CD14-positive monocyte (primary cell): ENCODE results near the gene DOCK1. TPM values are rescaled to one million over a fixed set of nuclear protein-coding genes. Genes with fewer than 3 reads are reported as not detected.

Source experiments
- DNase-seq, 3 donors: peaks; one replicate each; pipeline ENCODE4 v3.0.0-alpha.2; 2011 to 2022
- H2AFZ ChIP-seq: 2 replicates; pipeline ENCODE4 v1.6.0; 2012; ENCODE audit warnings: mild to moderate bottlenecking, low read depth, low read length, inconsistent platforms; ENCODE audit not compliant: insufficient read depth, poor library complexity, severe bottlenecking
- H3K27ac ChIP-seq, 2 donors: 1 replicate in 1 of 2; 2 replicates in 1 of 2; pipeline ENCODE4 v1.5.1; 2012 to 2013; ENCODE audit warnings: low read length in 2 of 2, control low read depth in 1 of 2, inconsistent platforms in 1 of 2, low read depth in 1 of 2, mild to moderate bottlenecking in 1 of 2
- H3K27me3 ChIP-seq, 2 donors: one replicate each; pipeline versions ENCODE4 v1.6.0 to v1.6.1; 2011 to 2013; ENCODE audit warnings: low read length in 2 of 2; ENCODE audit not compliant: control insufficient read depth in 2 of 2, insufficient read depth in 2 of 2
- H3K36me3 ChIP-seq, 2 donors: replicated peaks in 1 of 2; 1 replicate in 1 of 2; 2 replicates in 1 of 2; pipeline versions ENCODE4 v1.5.1 to v1.6.1; 2012 to 2013; ENCODE audit warnings: low read length in 2 of 2, control low read depth in 1 of 2, inconsistent platforms in 1 of 2, mild to moderate bottlenecking in 1 of 2; ENCODE audit not compliant: insufficient read depth in 2 of 2, control insufficient read depth in 1 of 2
- H3K4me1 ChIP-seq, 2 donors: 1 replicate in 1 of 2; 2 replicates in 1 of 2; pipeline versions ENCODE4 v1.5.1 to v1.6.1; 2012 to 2013; ENCODE audit warnings: low read length in 2 of 2, control low read depth in 1 of 2, inconsistent platforms in 1 of 2, mild to moderate bottlenecking in 1 of 2, moderate library complexity in 1 of 2; ENCODE audit not compliant: insufficient read depth in 2 of 2, control insufficient read depth in 1 of 2
- H3K4me2 ChIP-seq: replicated peaks from 2 replicates; pipeline ENCODE3; 2012; ENCODE audit warnings: low read length, moderate library complexity, mild to moderate bottlenecking; ENCODE audit not compliant: poor library complexity, severe bottlenecking; ENCODE audit errors: extremely low read depth
- H3K4me3 ChIP-seq, 3 experiments: fragments of 200-600 bp in 1 of 3; sonication (generic) in 1 of 3; replicated peaks in 1 of 3; 1 replicate in 2 of 3; 2 replicates in 1 of 3; pipeline ENCODE4 v1.5.1; 2011 to 2013; ENCODE audit warnings: low read length in 3 of 3, mild to moderate bottlenecking in 3 of 3, control low read depth in 2 of 3, low read depth in 2 of 3, inconsistent platforms in 1 of 3, moderate library complexity in 1 of 3
- H3K79me2 ChIP-seq: 2 replicates; pipeline ENCODE4 v1.6.0; 2012; ENCODE audit warnings: mild to moderate bottlenecking, control low read depth, inconsistent platforms, low read length, moderate library complexity; ENCODE audit not compliant: insufficient read depth
- H3K9ac ChIP-seq: 2 replicates; pipeline ENCODE4 v1.6.0; 2017; ENCODE audit warnings: low read length, mild to moderate bottlenecking; ENCODE audit not compliant: insufficient read depth, poor library complexity, severe bottlenecking
- H3K9me3 ChIP-seq, 2 donors: replicated peaks in 1 of 2; 1 replicate in 1 of 2; 2 replicates in 1 of 2; pipeline versions ENCODE4 v1.5.1 to v1.6.1; 2012 to 2013; ENCODE audit warnings: low read length in 2 of 2, control low read depth in 1 of 2; ENCODE audit not compliant: control insufficient read depth in 1 of 2, insufficient read depth in 1 of 2
- H4K20me1 ChIP-seq: 2 replicates; pipeline ENCODE4 v1.6.0; 2012; ENCODE audit warnings: mild to moderate bottlenecking, low read length, control low read depth, moderate library complexity; ENCODE audit not compliant: insufficient read depth
- H3K27ac Mint-ChIP-seq, 7 donors: one replicate each; pipeline ENCODE4 v1.8.0; 2020; ENCODE audit warnings: mild to moderate bottlenecking in 7 of 7, mixed read lengths in 7 of 7, moderate library complexity in 6 of 7, inconsistent platforms in 2 of 7
- H3K27me3 Mint-ChIP-seq, 3 donors: one replicate each; pipeline ENCODE4 v1.8.0; 2021 to 2022; ENCODE audit warnings: low read depth in 3 of 3, mild to moderate bottlenecking in 3 of 3, mixed read lengths in 3 of 3, moderate library complexity in 3 of 3, inconsistent platforms in 1 of 3
- H3K36me3 Mint-ChIP-seq, 2 donors: one replicate each; pipeline ENCODE4 v1.8.0; 2020; ENCODE audit warnings: mixed read lengths in 2 of 2, inconsistent platforms in 1 of 2, mild to moderate bottlenecking in 1 of 2
- H3K4me1 Mint-ChIP-seq: one replicate; pipeline ENCODE4 v1.8.0; 2020; ENCODE audit warnings: mild to moderate bottlenecking, mixed read lengths
- H3K4me3 Mint-ChIP-seq, 2 donors: one replicate each; pipeline ENCODE4 v1.8.0; 2020; ENCODE audit warnings: mild to moderate bottlenecking in 2 of 2, mixed read lengths in 2 of 2, moderate library complexity in 1 of 2
- H3K9me3 Mint-ChIP-seq, 7 donors: one replicate each; pipeline ENCODE4 v1.8.0; 2020 to 2022; ENCODE audit warnings: mixed read lengths in 7 of 7, mild to moderate bottlenecking in 6 of 7, moderate library complexity in 6 of 7, inconsistent platforms in 2 of 7
- WGBS: methylation state at CpG from one replicate; pipeline ENCODE4 v1.1.5; 2013; ENCODE audit warnings: missing lambda C conversion rate; ENCODE audit not compliant: insufficient coverage; 5-methylcytosine and 5-hydroxymethylcytosine counted together
- intact Hi-C, 2 donors: fragments of 100-400 bp; cut with micrococcal nuclease; formaldehyde crosslinking; loops; one replicate each; pipeline versions ENCODE4 v1.15.0 to v1.15.1; 2023
- polyA plus RNA-seq, 3 donors: library from polyadenylated mRNA; depleted of rRNA in 1 of 3; unstranded in 2 of 3; stranded (reverse) in 1 of 3; fragments of 300-500 nt in 2 of 3; fragments of >200 nt in 1 of 3; fragmentation: Illumina TruSeq in 2 of 3; gene quantifications; 1 replicate in 2 of 3; 2 replicates in 1 of 3; pipeline ENCODE4 v1.2.3, GENCODE V29; 2012 to 2021
- TF ChIP-seq, protein P1 (sequence below): fragments of 200-600 bp; IDR thresholded peaks from one replicate; pipeline ENCODE4 v1.8.0; 2022; ENCODE audit warnings: antibody characterized with exemption, mild to moderate bottlenecking

Gene DOCK1
- polyA plus RNA-seq, 3 donors, result 0.31 to 0.35 TPM; not detected in 1

- no peak overlapping the region for H3K4me3 Mint-ChIP-seq
- TF ChIP-seq, protein P1, sequence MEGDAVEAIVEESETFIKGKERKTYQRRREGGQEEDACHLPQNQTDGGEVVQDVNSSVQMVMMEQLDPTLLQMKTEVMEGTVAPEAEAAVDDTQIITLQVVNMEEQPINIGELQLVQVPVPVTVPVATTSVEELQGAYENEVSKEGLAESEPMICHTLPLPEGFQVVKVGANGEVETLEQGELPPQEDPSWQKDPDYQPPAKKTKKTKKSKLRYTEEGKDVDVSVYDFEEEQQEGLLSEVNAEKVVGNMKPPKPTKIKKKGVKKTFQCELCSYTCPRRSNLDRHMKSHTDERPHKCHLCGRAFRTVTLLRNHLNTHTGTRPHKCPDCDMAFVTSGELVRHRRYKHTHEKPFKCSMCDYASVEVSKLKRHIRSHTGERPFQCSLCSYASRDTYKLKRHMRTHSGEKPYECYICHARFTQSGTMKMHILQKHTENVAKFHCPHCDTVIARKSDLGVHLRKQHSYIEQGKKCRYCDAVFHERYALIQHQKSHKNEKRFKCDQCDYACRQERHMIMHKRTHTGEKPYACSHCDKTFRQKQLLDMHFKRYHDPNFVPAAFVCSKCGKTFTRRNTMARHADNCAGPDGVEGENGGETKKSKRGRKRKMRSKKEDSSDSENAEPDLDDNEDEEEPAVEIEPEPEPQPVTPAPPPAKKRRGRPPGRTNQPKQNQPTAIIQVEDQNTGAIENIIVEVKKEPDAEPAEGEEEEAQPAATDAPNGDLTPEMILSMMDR, result no peak
- Histone ChIP-seq H3K4me1 (peaks cover 0 to 7% of the 10 kb centered on the region in 2 donors), H3K27ac (no peak overlapping the region), H3K9me3 (no peaks in the 10 kb centered on the region), H3K36me3 (no peaks in the 10 kb centered on the region), H3K27me3 (no peaks in the 10 kb centered on the region), H3K4me3 (no peak overlapping the region), H4K20me1 (no peaks in the 10 kb centered on the region), H3K4me2 (no peak overlapping the region), H3K9ac (no peak overlapping the region), H3K79me2 (no peaks in the 10 kb centered on the region), H2AFZ (no peak overlapping the region)
- DNase-seq, result no peak
- 100% methylated on average over 1 of the region's 4 CpGs for WGBS
- H3K4me1 Mint-ChIP-seq, result peaks cover 10% of the 10 kb centered on the region
- intact Hi-C loops, result no loop called here
- H3K27ac Mint-ChIP-seq, result no peak overlapping the region
- H3K9me3 Mint-ChIP-seq, result peaks cover 0 to 2% (median 0%) of the 10 kb centered on the region in 7 donors
- no peaks in the 10 kb centered on the region for H3K36me3 Mint-ChIP-seq
- peaks cover 0 to 3% (median 3%) of the 10 kb centered on the region in 3 donors for H3K27me3 Mint-ChIP-seq
Measured at GRCh38 chr10:127351542-127351941, 446.3 kb downstream of the DOCK1 start.

GRCh38 chr10:127353544-127353943, 448.3 kb downstream of the DOCK1 start:
- H3K4me3 ChIP-seq, result no peak overlapping the region
- peaks cover 0 to 2% (median 0%) of the 10 kb centered on the region in 7 donors for H3K9me3 Mint-ChIP-seq
- H3K4me3 Mint-ChIP-seq, result no peak overlapping the region
- no peak overlapping the region for H3K27ac ChIP-seq
- H3K36me3 ChIP-seq, result no peaks in the 10 kb centered on the region
- H3K27me3 Mint-ChIP-seq, result peaks cover 0 to 3% (median 2%) of the 10 kb centered on the region in 3 donors
- no peak overlapping the region for H3K27ac Mint-ChIP-seq
- H3K9ac ChIP-seq, result no peak overlapping the region
- 97% methylated on average over 11 of the region's 13 CpGs for WGBS
- H4K20me1 ChIP-seq, result no peaks in the 10 kb centered on the region
- H3K9me3 ChIP-seq, result no peaks in the 10 kb centered on the region
- DNase-seq, result no peak
- H3K79me2 ChIP-seq, result no peaks in the 10 kb centered on the region
- peaks cover 0 to 7% of the 10 kb centered on the region in 2 donors for H3K4me1 ChIP-seq
- TF ChIP-seq, protein P1, result no peak
- H3K4me2 ChIP-seq, result no peak overlapping the region
- intact Hi-C loops, result no loop called here
- no peaks in the 10 kb centered on the region for H3K27me3 ChIP-seq
- no peaks in the 10 kb centered on the region for H3K36me3 Mint-ChIP-seq
- no peak overlapping the region for H2AFZ ChIP-seq
- peaks cover 10% of the 10 kb centered on the region for H3K4me1 Mint-ChIP-seq
